Measurements from ENCODE around the gene RHBDD1.

GRCh38 chr2:226860087-226860486, 24.2 kb downstream of the RHBDD1 start:
- TF ChIP-seq, protein P1, sequence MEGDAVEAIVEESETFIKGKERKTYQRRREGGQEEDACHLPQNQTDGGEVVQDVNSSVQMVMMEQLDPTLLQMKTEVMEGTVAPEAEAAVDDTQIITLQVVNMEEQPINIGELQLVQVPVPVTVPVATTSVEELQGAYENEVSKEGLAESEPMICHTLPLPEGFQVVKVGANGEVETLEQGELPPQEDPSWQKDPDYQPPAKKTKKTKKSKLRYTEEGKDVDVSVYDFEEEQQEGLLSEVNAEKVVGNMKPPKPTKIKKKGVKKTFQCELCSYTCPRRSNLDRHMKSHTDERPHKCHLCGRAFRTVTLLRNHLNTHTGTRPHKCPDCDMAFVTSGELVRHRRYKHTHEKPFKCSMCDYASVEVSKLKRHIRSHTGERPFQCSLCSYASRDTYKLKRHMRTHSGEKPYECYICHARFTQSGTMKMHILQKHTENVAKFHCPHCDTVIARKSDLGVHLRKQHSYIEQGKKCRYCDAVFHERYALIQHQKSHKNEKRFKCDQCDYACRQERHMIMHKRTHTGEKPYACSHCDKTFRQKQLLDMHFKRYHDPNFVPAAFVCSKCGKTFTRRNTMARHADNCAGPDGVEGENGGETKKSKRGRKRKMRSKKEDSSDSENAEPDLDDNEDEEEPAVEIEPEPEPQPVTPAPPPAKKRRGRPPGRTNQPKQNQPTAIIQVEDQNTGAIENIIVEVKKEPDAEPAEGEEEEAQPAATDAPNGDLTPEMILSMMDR (IDR thresholded peaks at IDR 0.05; ENCODE audit: insufficient read depth, low read depth, low read length) = no peak
- TF ChIP-seq EZH2 (IDR thresholded peaks at IDR 0.05; ENCODE audit: insufficient read depth, low read length) = no peak
